B cell (primary cell): Measurements from ENCODE around the gene CDCA5. TPM values are rescaled to one million over a fixed set of nuclear protein-coding genes. Genes with fewer than 3 reads are reported as not detected.

Experiments
- ATAC-seq: fragments of 200-7000 bp; cut with Tn5 transposase; one replicate; pipeline ENCODE4 v1.10.0; 2021; ENCODE audit warnings: low read depth, mild to moderate bottlenecking, moderate number of reproducible peaks, moderate library complexity
- CTCF ChIA-PET: fragments of 350-600 bp; sonication (Branson Sonifier 250); formaldehyde crosslinking; loops from one replicate; lab custom pipeline; 2021; ENCODE audit warnings: antibody characterized with exemption, inconsistent platforms; lab: Charles Lee
- POLR2A ChIA-PET: fragments of 350-600 bp; sonication (Branson Sonifier 250); formaldehyde crosslinking; loops from one replicate; lab custom pipeline; 2021; ENCODE audit warnings: antibody characterized with exemption; lab: Charles Lee
- DNase-seq: peaks from one replicate; pipeline ENCODE4 v3.0.0; 2013
- H2AFZ ChIP-seq: 2 replicates; pipeline ENCODE4 v1.6.1; 2012; ENCODE audit warnings: mild to moderate bottlenecking, low read depth, low read length; ENCODE audit not compliant: insufficient read depth, poor library complexity, severe bottlenecking
- H3K27ac ChIP-seq, 2 donors: 1 replicate in 1 of 2; 2 replicates in 1 of 2; pipeline ENCODE4 v1.5.1; 2012 to 2013; ENCODE audit warnings: low read length in 2 of 2, mild to moderate bottlenecking in 2 of 2, moderate library complexity in 1 of 2
- H3K27me3 ChIP-seq, 4 experiments: fragments of 200-600 bp in 1 of 4; sonication (generic) in 1 of 4; replicated peaks in 1 of 4; 1 replicate in 2 of 4; 2 replicates in 2 of 4; pipeline versions ENCODE4 v1.6.1 to v1.7.0; 2013 to 2016; ENCODE audit warnings: low read length in 3 of 4, mild to moderate bottlenecking in 2 of 4, mixed read lengths in 1 of 4, moderate library complexity in 1 of 4; ENCODE audit not compliant: insufficient read depth in 4 of 4, control insufficient read depth in 3 of 4; ENCODE audit errors: control extremely low read depth in 1 of 4
- H3K36me3 ChIP-seq, 2 experiments: replicated peaks in 1 of 2; 1 replicate in 1 of 2; 2 replicates in 1 of 2; pipeline versions ENCODE4 v1.6.1 to v1.7.1; 2013; ENCODE audit warnings: low read length in 1 of 2; ENCODE audit not compliant: insufficient read depth in 2 of 2, control insufficient read depth in 1 of 2; ENCODE audit errors: control extremely low read depth in 1 of 2, extremely low read depth in 1 of 2
- H3K4me1 ChIP-seq, 2 donors: fragments of 200-600 bp in 1 of 2; sonication (generic) in 1 of 2; 1 replicate in 1 of 2; 2 replicates in 1 of 2; pipeline versions ENCODE4 v1.5.1 to v1.6.1; 2013 to 2017; ENCODE audit warnings: low read length in 2 of 2; ENCODE audit not compliant: control insufficient read depth in 2 of 2, insufficient read depth in 2 of 2
- H3K4me2 ChIP-seq: replicated peaks from 2 replicates; pipeline ENCODE3; 2012; ENCODE audit warnings: mild to moderate bottlenecking, low read depth, low read length; ENCODE audit not compliant: poor library complexity, severe bottlenecking
- H3K4me3 ChIP-seq, 5 experiments: fragments of 200-600 bp in 1 of 5; sonication (generic) in 1 of 5; 1 replicate in 3 of 5; 2 replicates in 2 of 5; pipeline versions ENCODE4 v1.5.1 to v1.7.0; 2011 to 2016; ENCODE audit warnings: low read length in 4 of 5, mild to moderate bottlenecking in 4 of 5, low read depth in 2 of 5, control low read depth in 1 of 5, moderate library complexity in 1 of 5; ENCODE audit not compliant: insufficient read depth in 1 of 5; ENCODE audit errors: control extremely low read depth in 1 of 5, extremely low read depth in 1 of 5
- H3K79me2 ChIP-seq: fragments of 200-600 bp; sonication (generic); one replicate; pipeline ENCODE4 v1.6.0; 2016; ENCODE audit warnings: low read length; ENCODE audit not compliant: control insufficient read depth, insufficient read depth
- H3K9ac ChIP-seq: fragments of 200-600 bp; sonication (generic); 2 replicates; pipeline ENCODE4 v1.6.1; 2017; ENCODE audit warnings: mild to moderate bottlenecking, low read length, moderate library complexity
- H3K9me3 ChIP-seq, 3 donors: one replicate each; pipeline versions ENCODE4 v1.6.1 to v1.7.1; 2013; ENCODE audit warnings: low read length in 2 of 3; ENCODE audit not compliant: control insufficient read depth in 2 of 3, insufficient read depth in 1 of 3; ENCODE audit errors: control extremely low read depth in 1 of 3
- H4K20me1 ChIP-seq: 2 replicates; pipeline ENCODE4 v1.6.0; 2012; ENCODE audit warnings: mild to moderate bottlenecking, low read length; ENCODE audit not compliant: insufficient read depth, control insufficient read depth, poor library complexity, severe bottlenecking
- H3K27ac Mint-ChIP-seq: one replicate; pipeline ENCODE4 v1.8.0; 2021; ENCODE audit warnings: mixed read lengths
- H3K27me3 Mint-ChIP-seq: one replicate; pipeline ENCODE4 v1.8.0; 2021; ENCODE audit warnings: mixed read lengths
- H3K4me1 Mint-ChIP-seq: one replicate; pipeline ENCODE4 v1.8.0; 2021; ENCODE audit warnings: mixed read lengths
- H3K4me3 Mint-ChIP-seq: one replicate; pipeline ENCODE4 v1.8.0; 2021; ENCODE audit warnings: mixed read lengths
- H3K9me3 Mint-ChIP-seq: one replicate; pipeline ENCODE4 v1.8.0; 2022; ENCODE audit warnings: mixed read lengths; ENCODE audit not compliant: insufficient read depth
- EZH2 ChIP-seq: IDR thresholded peaks from 2 replicates; pipeline ENCODE4 v1.6.1; 2012; ENCODE audit warnings: borderline replicate concordance, low read depth, mild to moderate bottlenecking, moderate library complexity, low read length; ENCODE audit not compliant: insufficient read depth, poor library complexity, severe bottlenecking
- WGBS: methylation state at CpG from one replicate; pipeline ENCODE4 v1.1.5; 2013; ENCODE audit warnings: missing lambda C conversion rate; ENCODE audit not compliant: insufficient coverage; 5-methylcytosine and 5-hydroxymethylcytosine counted together
- intact Hi-C: fragments of 100-400 bp; cut with micrococcal nuclease; formaldehyde crosslinking; loops from one replicate; pipeline ENCODE4 v1.10.0; 2022
- polyA plus RNA-seq: library from polyadenylated mRNA; depleted of rRNA; stranded (reverse); fragments of >200 nt; gene quantifications from 2 replicates; pipeline ENCODE4 v1.2.3, GENCODE V29; 2012
- total RNA-seq, 2 donors: library from RNA; stranded (reverse); fragments of 120-200 nt in 1 of 2; gene quantifications; 1 replicate in 1 of 2; 2 replicates in 1 of 2; pipeline versions ENCODE4 v1.2.3 to v1.2.4, GENCODE V29; 2013 to 2022
- TF ChIP-seq, protein P1 (sequence below): fragments of 200-600 bp; IDR thresholded peaks from one replicate; pipeline ENCODE4 v1.8.0; 2022; ENCODE audit warnings: antibody characterized with exemption, mild to moderate bottlenecking

CDCA5 gene
- total and polyA plus RNA-seq, 2 donors (not counting 1 experiment from before 2014, with no cell fraction given), result 1.1 to 1.4 TPM

GRCh38 chr11:65063532-65063931 is 20.3 kb downstream of the CDCA5 start:
- TF ChIP-seq, protein P1, sequence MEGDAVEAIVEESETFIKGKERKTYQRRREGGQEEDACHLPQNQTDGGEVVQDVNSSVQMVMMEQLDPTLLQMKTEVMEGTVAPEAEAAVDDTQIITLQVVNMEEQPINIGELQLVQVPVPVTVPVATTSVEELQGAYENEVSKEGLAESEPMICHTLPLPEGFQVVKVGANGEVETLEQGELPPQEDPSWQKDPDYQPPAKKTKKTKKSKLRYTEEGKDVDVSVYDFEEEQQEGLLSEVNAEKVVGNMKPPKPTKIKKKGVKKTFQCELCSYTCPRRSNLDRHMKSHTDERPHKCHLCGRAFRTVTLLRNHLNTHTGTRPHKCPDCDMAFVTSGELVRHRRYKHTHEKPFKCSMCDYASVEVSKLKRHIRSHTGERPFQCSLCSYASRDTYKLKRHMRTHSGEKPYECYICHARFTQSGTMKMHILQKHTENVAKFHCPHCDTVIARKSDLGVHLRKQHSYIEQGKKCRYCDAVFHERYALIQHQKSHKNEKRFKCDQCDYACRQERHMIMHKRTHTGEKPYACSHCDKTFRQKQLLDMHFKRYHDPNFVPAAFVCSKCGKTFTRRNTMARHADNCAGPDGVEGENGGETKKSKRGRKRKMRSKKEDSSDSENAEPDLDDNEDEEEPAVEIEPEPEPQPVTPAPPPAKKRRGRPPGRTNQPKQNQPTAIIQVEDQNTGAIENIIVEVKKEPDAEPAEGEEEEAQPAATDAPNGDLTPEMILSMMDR, result no peak
- no peak for TF ChIP-seq EZH2
- Mint-ChIP-seq H3K27ac (no peak overlapping the region), H3K4me1 (no peaks in the 10 kb centered on the region), H3K27me3 (no peaks in the 10 kb centered on the region), H3K4me3 (no peak overlapping the region), H3K9me3 (no peaks in the 10 kb centered on the region)
- Histone ChIP-seq H3K4me3 (no peak overlapping the region), H3K9me3 (peaks cover 0 to 3% (median 0%) of the 10 kb centered on the region in 3 donors), H4K20me1 (no peaks in the 10 kb centered on the region), H2AFZ (no peak overlapping the region), H3K4me2 (no peak overlapping the region), H3K36me3 (no peaks in the 10 kb centered on the region), H3K27ac (no peak overlapping the region), H3K79me2 (no peaks in the 10 kb centered on the region), H3K27me3 (no peaks in the 10 kb centered on the region), H3K4me1 (no peaks in the 10 kb centered on the region), H3K9ac (no peak overlapping the region)
- no peak for DNase-seq
- POLR2A ChIA-PET, result no interaction called here
- intact Hi-C loops, result no loop called here
- ATAC-seq, result no peak
- CTCF ChIA-PET, result interaction anchor here (0.5 to 0.6 kb wide), 2 partner anchors 25 to 240 kb away, joined by 3 to 4 read pairs; no protein-coding TSS in a partner anchor
- WGBS, result 75% methylated on average over 1 of the region's 3 CpGs

- CTCF ChIA-PET, result interaction anchor here (0.7 to 1.1 kb wide), 2 partner anchors 17 to 422 kb away, joined by 3 read pairs; no protein-coding TSS in a partner anchor
Measured at GRCh38 chr11:65060913-65061408, 22.9 kb downstream of the CDCA5 start.

More at GRCh38 chr11:65060913-65061408, 22.9 kb downstream of the CDCA5 start:
- no peak for ATAC-seq
- intact Hi-C loops, result no loop called here
- H3K27me3 Mint-ChIP-seq, result no peaks in the 10 kb centered on the region
- H3K27ac Mint-ChIP-seq, result peak overlapping the region; percentile 32
- H3K27ac ChIP-seq, result no peak overlapping the region
- no peak overlapping the region for H3K4me3 Mint-ChIP-seq
- 91% methylated on average over 7 of the region's 9 CpGs for WGBS
- DNase-seq, result no peak
- POLR2A ChIA-PET, result no interaction called here
- no peak overlapping the region for H2AFZ ChIP-seq
- no peaks in the 10 kb centered on the region for H3K36me3 ChIP-seq
- TF ChIP-seq EZH2, result no peak
- H3K9me3 Mint-ChIP-seq, result no peaks in the 10 kb centered on the region
- H3K9ac ChIP-seq, result no peak overlapping the region
- H3K4me1 ChIP-seq, result no peaks in the 10 kb centered on the region
- no peaks in the 10 kb centered on the region for H4K20me1 ChIP-seq
- H3K79me2 ChIP-seq, result no peaks in the 10 kb centered on the region
- H3K27me3 ChIP-seq, result peaks cover 0 to 2% (median 0%) of the 10 kb centered on the region in 4 experiments
- peaks cover 0 to 3% (median 0%) of the 10 kb centered on the region in 3 donors for H3K9me3 ChIP-seq
- H3K4me2 ChIP-seq, result no peak overlapping the region
- H3K4me1 Mint-ChIP-seq, result no peaks in the 10 kb centered on the region
- H3K4me3 ChIP-seq, result no peak overlapping the region
